Panc1 (cell line): ENCODE measurements around the gene NOX4.
"Not testable (repeated sequence)": the region's sequence is repeated elsewhere in the genome, so short reads cannot be mapped to it uniquely, and the experiment has no call there.

Experiments used
- CTCF ChIP-seq: fragments of 450-650 bp; IDR thresholded peaks from 2 replicates; pipeline ENCODE4 v1.5.1; 2017; ENCODE audit warnings: mild to moderate bottlenecking
- POLR2AphosphoS5 ChIP-seq: IDR thresholded peaks from 2 replicates; pipeline ENCODE4 v1.6.1; 2012; ENCODE audit warnings: mild to moderate bottlenecking, low read depth, low read length, moderate library complexity
- REST ChIP-seq, 2 experiments: IDR thresholded peaks; 2 replicates each; pipeline ENCODE4 v1.6.1; 2011 to 2012; ENCODE audit warnings: low read depth in 2 of 2, control low read depth in 1 of 2, low read length in 1 of 2, mild to moderate bottlenecking in 1 of 2, moderate library complexity in 1 of 2; ENCODE audit not compliant: insufficient read depth in 1 of 2
- TCF7L2 ChIP-seq: IDR thresholded peaks from 2 replicates; pipeline ENCODE4 v1.6.1; 2011; ENCODE audit warnings: mild to moderate bottlenecking, low read depth, low read length, inconsistent platforms

- TF ChIP-seq CTCF; POLR2AphosphoS5; TCF7L2; REST (IDR thresholded peaks at IDR 0.05; ENCODE audit: insufficient read depth in 1 of 2, low read depth in 2 of 2, low read length in 1 of 2): not testable (repeated sequence)
Measured at GRCh38 chr11:89286601-89287000, 204.6 kb downstream of the NOX4 start.
